Left renal cortex interstitium (tissue), 4 donors: ENCODE data around the gene SLC6A4. TPM values are rescaled to one million over a fixed set of nuclear protein-coding genes. Genes with fewer than 3 reads are reported as not detected.
"Not testable (repeated sequence)": the region's sequence is repeated elsewhere in the genome, so short reads cannot be mapped to it uniquely, and the experiment has no call there.

Source experiments
- DNase-seq, 4 donors: peaks; one replicate each; pipeline ENCODE4 v3.0.0-alpha.2; 2013; ENCODE audit warnings: low read depth in 4 of 4, low spot score in 2 of 4, missing footprints in 1 of 4
- polyA plus RNA-seq, 4 donors: library from polyadenylated mRNA; unstranded; fragments of 120-200 nt; gene quantifications; one replicate each; pipeline ENCODE4 v1.2.1, GENCODE V29; 2013; ENCODE audit not compliant: insufficient read length in 4 of 4

Gene SLC6A4
- polyA plus RNA-seq, 4 donors: 0.52 to 1.0 (median 0.83) TPM

GRCh38 chr17:30239089-30239462 is 3.6 kb upstream of the SLC6A4 start:
- no peak for DNase-seq

GRCh38 chr17:30238387-30239088 is 3.0 kb upstream of the SLC6A4 start:
- DNase-seq: no peak

GRCh38 chr17:30238003-30238344 is 2.5 kb upstream of the SLC6A4 start:
- DNase-seq: no peak

GRCh38 chr17:30237296-30238002 is 2.0 kb upstream of the SLC6A4 start:
- no peak for DNase-seq

GRCh38 chr17:30236766-30237165 is 1.3 kb upstream of the SLC6A4 start:
- peak in 1 of 4 donors; percentile 47 for DNase-seq

GRCh38 chr17:30236297-30236624 is 764 bp upstream of the SLC6A4 start:
- no peak for DNase-seq

- DNase-seq: no peak
These were observed 533 bp downstream of the SLC6A4 start for GRCh38 chr17:30234964-30235363.

- no peak for DNase-seq
These were observed 1.2 kb downstream of the SLC6A4 start for GRCh38 chr17:30234296-30234695.

- no peak for DNase-seq
These were observed 2.6 kb downstream of the SLC6A4 start for GRCh38 chr17:30232824-30233427.

- no peak for DNase-seq
These were observed 3.3 kb downstream of the SLC6A4 start for GRCh38 chr17:30232015-30232823.

- no peak for DNase-seq
These were observed 4.8 kb downstream of the SLC6A4 start for GRCh38 chr17:30230596-30231125.

- not testable (repeated sequence) for DNase-seq
These were observed 5.5 kb downstream of the SLC6A4 start for GRCh38 chr17:30230009-30230408.

- DNase-seq: no peak
These were observed 6.5 kb downstream of the SLC6A4 start for GRCh38 chr17:30229012-30229411.

GRCh38 chr17:30228011-30228410 is 7.5 kb downstream of the SLC6A4 start:
- DNase-seq: no peak

- no peak for DNase-seq
These were observed 8.6 kb downstream of the SLC6A4 start for GRCh38 chr17:30226878-30227277.

GRCh38 chr17:30225919-30226553 is 9.5 kb downstream of the SLC6A4 start:
- no peak for DNase-seq

- DNase-seq: no peak
These were observed 10.4 kb downstream of the SLC6A4 start for GRCh38 chr17:30225112-30225511.

GRCh38 chr17:30224419-30224960 is 11.0 kb downstream of the SLC6A4 start:
- no peak for DNase-seq

GRCh38 chr17:30222721-30223175 is 12.7 kb downstream of the SLC6A4 start:
- DNase-seq: no peak

GRCh38 chr17:30222251-30222650 is 13.2 kb downstream of the SLC6A4 start:
- no peak for DNase-seq
